Tibial nerve (tissue), 4 donors: Measurements from ENCODE around the gene CYP19A1.

ENCODE experiments used
- CTCF ChIP-seq, 5 experiments: fragments of 200-600 bp in 3 of 5; fragments of 450-650 bp in 2 of 5; sonication (generic) in 3 of 5; IDR thresholded peaks; one replicate each; pipeline ENCODE4 v1.5.1; 2016 to 2019; ENCODE audit warnings: antibody characterized with exemption in 5 of 5, mild to moderate bottlenecking in 3 of 5, moderate library complexity in 2 of 5
- EP300 ChIP-seq, 2 donors: sonication (generic); formaldehyde crosslinking; IDR thresholded peaks; one replicate each; pipeline ENCODE4 v1.6.1; 2017; ENCODE audit warnings: antibody characterized with exemption in 2 of 2, mild to moderate bottlenecking in 1 of 2

DNA sequence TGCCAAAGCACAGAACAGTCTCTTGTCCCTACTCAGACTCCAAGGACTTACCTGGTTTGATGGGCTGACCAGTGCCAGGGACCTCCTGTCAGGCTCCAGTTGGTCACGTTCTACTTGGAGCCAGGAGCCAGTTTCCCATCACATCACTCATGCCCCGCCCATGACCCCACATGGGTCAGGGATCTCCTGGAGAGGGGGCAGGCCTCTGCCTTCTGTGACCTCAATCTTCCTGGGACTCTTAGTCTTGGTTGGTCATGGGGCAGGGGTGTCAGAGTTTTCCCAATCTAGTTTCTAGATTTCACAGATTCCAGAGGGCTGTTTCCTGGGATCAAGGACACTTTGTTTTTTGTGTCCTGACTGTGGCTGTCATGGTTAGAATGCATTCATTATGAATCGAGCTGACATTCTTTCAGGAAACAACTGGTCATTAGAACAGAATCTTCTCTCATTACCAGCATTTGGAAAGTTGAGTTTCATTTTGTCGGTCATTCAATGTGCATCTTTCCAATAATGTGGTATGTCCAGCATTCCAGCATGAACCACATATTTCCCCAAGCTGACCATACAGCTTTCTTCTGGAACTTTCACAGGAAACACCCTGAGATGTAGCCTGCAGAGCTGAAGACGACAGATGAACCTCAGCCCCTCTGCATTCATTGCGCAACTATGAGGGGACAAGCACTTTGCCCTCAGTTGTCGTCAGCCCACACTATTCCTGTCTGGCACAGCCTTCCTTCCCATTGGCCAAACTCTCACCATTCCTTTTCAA, 19.8 kb downstream of the CYP19A1 start:
- TF ChIP-seq EP300 (IDR thresholded peaks at IDR 0.05), result no peak
- TF ChIP-seq CTCF (IDR thresholded peaks at IDR 0.05), result no peak
